H1 (cell line): ENCODE results near the gene AGPAT2. TPM values are rescaled to one million over a fixed set of nuclear protein-coding genes. Genes with fewer than 3 reads are reported as not detected.

Experiments used
- JUN ChIP-seq: IDR thresholded peaks from 2 replicates; pipeline ENCODE4 v1.6.1; 2011; ENCODE audit warnings: low read depth, mild to moderate bottlenecking, improper control_type of control experiment, low read length
- SIX5 ChIP-seq: IDR thresholded peaks from 2 replicates; pipeline ENCODE4 v1.6.1; 2011; ENCODE audit warnings: mild to moderate bottlenecking, low read depth, low read length
- polyA plus RNA-seq, 7 experiments: library from polyadenylated mRNA; depleted of rRNA in 3 of 7; stranded (reverse) in 5 of 7; unstranded in 2 of 7; fragments of >200 nt in 5 of 7; fragments of 200-250 nt in 2 of 7; gene quantifications; 1 replicate in 5 of 7; 2 replicates in 1 of 7; 4 replicates in 1 of 7; pipeline versions ENCODE4 v1.2.1 to v1.2.3, GENCODE V29; 2011 to 2013; ENCODE audit warnings: missing spikeins in 2 of 7, mixed read lengths in 2 of 7
- total RNA-seq: library from RNA; stranded (reverse); fragmentation: NEBNext Ultra II Directional; extraction: Animal tissue kit (Norgen Biotek cat#: 25700); gene quantifications from 2 replicates; pipeline ENCODE4 v1.2.1, GENCODE V29; 2021

AGPAT2 gene
- total and polyA plus RNA-seq, 2 of the 8 experiments (the other 6 are each of a cell fraction or from before 2014, with no cell fraction given), result 31.6 to 37.6 TPM

GRCh38 chr9:136714893-136715274 lies 27.6 kb upstream of the AGPAT2 start (continued):
- TF ChIP-seq SIX5 (no peak), JUN (no peak)
